Measurements from ENCODE around the gene DHRSX.

DNA sequence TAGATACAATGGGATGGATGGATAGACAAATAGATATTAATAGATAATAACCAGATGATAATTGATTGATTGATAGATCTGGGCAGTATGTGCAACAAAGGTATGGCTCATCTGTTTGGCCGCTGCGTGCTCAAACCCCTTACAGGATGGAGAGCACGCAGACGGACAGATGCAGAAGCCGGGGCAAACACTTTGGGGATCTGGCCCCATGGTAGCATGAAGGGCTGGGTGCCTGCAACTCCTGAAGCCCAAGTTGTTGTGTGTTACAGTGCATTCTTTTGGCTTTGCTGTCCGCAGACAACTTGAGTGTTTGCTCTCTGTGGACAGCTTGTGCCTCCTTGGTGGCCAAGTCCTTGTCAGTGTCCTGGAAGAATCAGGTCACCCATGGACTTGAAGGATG, 10.6 kb upstream of the DHRSX start:
- no peak for TF ChIP-seq EZH2phosphoT487 (IDR thresholded peaks at IDR 0.05; ENCODE audit: low read depth, severe bottlenecking, unreplicated experiment)
- TF ChIP-seq, protein P1, sequence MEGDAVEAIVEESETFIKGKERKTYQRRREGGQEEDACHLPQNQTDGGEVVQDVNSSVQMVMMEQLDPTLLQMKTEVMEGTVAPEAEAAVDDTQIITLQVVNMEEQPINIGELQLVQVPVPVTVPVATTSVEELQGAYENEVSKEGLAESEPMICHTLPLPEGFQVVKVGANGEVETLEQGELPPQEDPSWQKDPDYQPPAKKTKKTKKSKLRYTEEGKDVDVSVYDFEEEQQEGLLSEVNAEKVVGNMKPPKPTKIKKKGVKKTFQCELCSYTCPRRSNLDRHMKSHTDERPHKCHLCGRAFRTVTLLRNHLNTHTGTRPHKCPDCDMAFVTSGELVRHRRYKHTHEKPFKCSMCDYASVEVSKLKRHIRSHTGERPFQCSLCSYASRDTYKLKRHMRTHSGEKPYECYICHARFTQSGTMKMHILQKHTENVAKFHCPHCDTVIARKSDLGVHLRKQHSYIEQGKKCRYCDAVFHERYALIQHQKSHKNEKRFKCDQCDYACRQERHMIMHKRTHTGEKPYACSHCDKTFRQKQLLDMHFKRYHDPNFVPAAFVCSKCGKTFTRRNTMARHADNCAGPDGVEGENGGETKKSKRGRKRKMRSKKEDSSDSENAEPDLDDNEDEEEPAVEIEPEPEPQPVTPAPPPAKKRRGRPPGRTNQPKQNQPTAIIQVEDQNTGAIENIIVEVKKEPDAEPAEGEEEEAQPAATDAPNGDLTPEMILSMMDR (IDR thresholded peaks at IDR 0.05; ENCODE audit: poor library complexity), result no peak
